Lower leg skin (tissue), 3 donors: ENCODE measurements around the gene NOL3.

Source experiments
- CTCF ChIP-seq, 3 donors: fragments of 450-650 bp; IDR thresholded peaks; one replicate each; pipeline ENCODE4 v1.5.1; 2016; ENCODE audit warnings: antibody characterized with exemption in 3 of 3, mild to moderate bottlenecking in 3 of 3, moderate library complexity in 2 of 3
- POLR2A ChIP-seq, 2 donors: fragments of 450-650 bp; IDR thresholded peaks; one replicate each; pipeline ENCODE4 v1.6.1; 2016 to 2017; ENCODE audit warnings: antibody characterized with exemption in 2 of 2, mild to moderate bottlenecking in 1 of 2, moderate library complexity in 1 of 2

GRCh38 chr16:67147437-67148140 is 22.7 kb upstream of the NOL3 start:
- TF ChIP-seq CTCF (IDR thresholded peaks at IDR 0.05), result no peak
- no peak for TF ChIP-seq POLR2A (IDR thresholded peaks at IDR 0.05)
